Upper lobe of left lung (tissue), 6 donors: Measurements from ENCODE around the gene AMPD3. TPM values are rescaled to one million over a fixed set of nuclear protein-coding genes. Genes with fewer than 3 reads are reported as not detected.

Experiments used
- ATAC-seq, 2 donors: fragments of 200-7000 bp; cut with Tn5 transposase; one replicate each; pipeline ENCODE4 v1.9.1; 2022; ENCODE audit warnings: mild to moderate bottlenecking in 2 of 2, moderate library complexity in 2 of 2; ENCODE audit not compliant: low FRiP score in 2 of 2
- DNase-seq, 2 donors: peaks; one replicate each; pipeline ENCODE4 v3.0.0-alpha.2; 2019 to 2020
- H3K27ac ChIP-seq, 4 donors: fragments of 200-600 bp; sonication (generic); one replicate each; pipeline ENCODE4 v1.5.1; 2016 to 2019
- H3K27me3 ChIP-seq, 4 donors: fragments of 200-600 bp; sonication (generic); one replicate each; pipeline ENCODE4 v1.5.1; 2017 to 2019
- H3K36me3 ChIP-seq, 4 donors: fragments of 200-600 bp; sonication (generic); one replicate each; pipeline ENCODE4 v1.5.1; 2016 to 2019
- H3K4me1 ChIP-seq, 4 donors: fragments of 200-600 bp; sonication (generic); one replicate each; pipeline ENCODE4 v1.5.1; 2018 to 2019
- H3K4me3 ChIP-seq, 4 donors: fragments of 200-600 bp; sonication (generic); one replicate each; pipeline ENCODE4 v1.5.1; 2017 to 2019; ENCODE audit warnings: mild to moderate bottlenecking in 2 of 4, moderate library complexity in 1 of 4
- H3K9me3 ChIP-seq, 4 donors: fragments of 200-600 bp; sonication (generic); one replicate each; pipeline ENCODE4 v1.5.1; 2018 to 2019
- CTCF ChIP-seq, 6 experiments: fragments of 450-650 bp in 4 of 6; fragments of 200-600 bp in 2 of 6; sonication (generic) in 2 of 6; IDR thresholded peaks; one replicate each; pipeline ENCODE4 v1.5.1; 2016 to 2019; ENCODE audit warnings: antibody characterized with exemption in 6 of 6
- EP300 ChIP-seq, 4 donors: sonication (generic); formaldehyde crosslinking; IDR thresholded peaks; one replicate each; pipeline ENCODE4 v1.5.1; 2017; ENCODE audit warnings: antibody characterized with exemption in 4 of 4, control low read depth in 2 of 4
- POLR2A ChIP-seq, 4 donors: fragments of 450-650 bp; IDR thresholded peaks; one replicate each; pipeline ENCODE4 v1.5.1; 2016 to 2017; ENCODE audit warnings: antibody characterized with exemption in 4 of 4, mild to moderate bottlenecking in 2 of 4
- POLR2AphosphoS5 ChIP-seq, 2 donors: sonication (generic); formaldehyde crosslinking; IDR thresholded peaks; one replicate each; pipeline ENCODE4 v1.5.1; 2017; ENCODE audit warnings: antibody characterized with exemption in 2 of 2
- WGBS, 2 donors: methylation state at CpG; one replicate each; pipeline ENCODE4 v1.1.5; 2017 to 2018; 5-methylcytosine and 5-hydroxymethylcytosine counted together
- total RNA-seq, 6 donors: library from RNA; depleted of rRNA in 4 of 6; stranded (reverse); fragments of >200 nt in 4 of 6; gene quantifications; one replicate each; pipeline versions ENCODE4 v1.1.0 to v1.2.1, GENCODE V29; 2016 to 2021
- donor health status: DM: no; HTN: no; CAD: no; lungs with moderate emphysema.
- donor health status: DM: no; HTN: yes; CAD: no; lungs with severe emphysema.

The AMPD3 gene
- total RNA-seq, 6 donors from 2014 or later: 5.4 to 49.2 (median 9.3) TPM

GRCh38 chr11:10443721-10444235, 11.3 kb upstream of the AMPD3 start:
- Histone ChIP-seq H3K27ac (no peak overlapping the region), H3K36me3 (no peaks in the 10 kb centered on the region), H3K27me3 (no peaks in the 10 kb centered on the region), H3K4me3 (no peak overlapping the region), H3K4me1 (no peaks in the 10 kb centered on the region), H3K9me3 (no peaks in the 10 kb centered on the region)
- WGBS, 2 donors: 88 to 93% methylated on average over 4 of the region's 4 CpGs
- ATAC-seq: no peak
- DNase-seq: no peak
- TF ChIP-seq EP300 (IDR thresholded peaks at IDR 0.05) (no peak), POLR2AphosphoS5 (IDR thresholded peaks at IDR 0.05) (no peak), POLR2A (IDR thresholded peaks at IDR 0.05) (no peak), CTCF (IDR thresholded peaks at IDR 0.05) (no peak)

DNA sequence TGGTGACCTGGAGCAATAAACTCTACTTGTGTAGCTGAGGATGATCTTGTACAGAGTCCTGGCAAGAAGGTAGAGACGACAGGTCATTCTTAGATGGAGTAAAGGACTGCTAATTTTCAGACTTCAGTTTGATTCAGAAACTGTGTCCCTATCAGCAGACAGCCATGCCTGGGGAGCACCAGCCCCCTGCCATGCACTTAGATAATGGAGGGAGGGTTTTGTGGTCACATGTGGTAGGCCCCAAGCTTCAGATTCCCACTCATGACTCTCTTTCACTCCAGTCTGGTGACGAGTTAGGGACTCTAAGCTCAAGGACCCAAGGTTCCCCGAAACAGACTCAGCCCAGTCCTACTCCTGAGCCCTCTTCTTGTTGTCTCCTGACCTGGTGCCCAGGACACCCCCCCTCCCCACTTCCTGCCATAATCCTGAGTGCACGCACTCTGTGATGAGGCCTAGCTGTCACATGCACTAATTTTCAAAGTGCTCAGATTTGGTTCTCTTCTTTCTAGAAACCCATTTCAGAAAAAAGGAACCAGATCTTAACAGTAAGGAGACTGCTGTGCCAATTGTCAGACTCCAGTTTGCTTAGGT, 10.2 kb upstream of the AMPD3 start:
- TF ChIP-seq EP300 (IDR thresholded peaks at IDR 0.05) (no peak), CTCF (IDR thresholded peaks at IDR 0.05) (no peak), POLR2AphosphoS5 (IDR thresholded peaks at IDR 0.05) (no peak), POLR2A (IDR thresholded peaks at IDR 0.05) (peak in 1 of 4 donors; percentile 47)
- 78 to 83% methylated on average over 4 of the region's 4 CpGs for WGBS, 2 donors
- Histone ChIP-seq H3K36me3 (no peaks in the 10 kb centered on the region), H3K9me3 (no peaks in the 10 kb centered on the region), H3K27ac (peak overlapping the region in 1 of 4 donors; percentile 33), H3K4me3 (no peak overlapping the region), H3K4me1 (peaks cover 0 to 3% (median 2%) of the 10 kb centered on the region in 4 donors), H3K27me3 (no peaks in the 10 kb centered on the region)
- DNase-seq (no peak), ATAC-seq (peak; percentile 12 to 16)

DNA sequence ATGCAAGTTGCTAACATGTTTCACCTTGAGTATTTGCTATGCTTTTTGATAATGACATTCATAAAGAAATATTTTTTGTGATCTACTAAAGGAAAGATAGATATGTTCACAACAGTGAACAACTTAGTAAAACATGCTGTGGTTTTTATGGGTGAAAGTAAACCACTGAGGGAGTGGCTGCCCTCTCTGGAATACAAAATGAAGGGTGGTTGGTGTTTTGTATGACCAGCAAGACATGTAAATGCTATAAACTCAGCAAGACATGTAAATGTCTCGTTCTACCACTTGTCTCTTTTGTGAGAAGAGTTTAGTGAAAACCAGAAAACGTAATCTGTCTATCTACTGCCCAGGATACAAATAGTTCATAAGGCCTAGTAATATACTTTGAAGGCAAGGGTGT, 7.6 kb upstream of the AMPD3 start:
- Histone ChIP-seq H3K4me3 (no peak overlapping the region), H3K36me3 (no peaks in the 10 kb centered on the region), H3K27me3 (peaks cover 0 to 6% (median 0%) of the 10 kb centered on the region in 4 donors), H3K4me1 (peaks cover 8 to 23% (median 17%) of the 10 kb centered on the region in 4 donors), H3K27ac (no peak overlapping the region), H3K9me3 (no peaks in the 10 kb centered on the region)
- 95 to 100% methylated on average over 2 of the region's 2 CpGs for WGBS, 2 donors
- ATAC-seq (no peak), DNase-seq (no peak)
- TF ChIP-seq CTCF (IDR thresholded peaks at IDR 0.05) (no peak), POLR2AphosphoS5 (IDR thresholded peaks at IDR 0.05) (no peak), EP300 (IDR thresholded peaks at IDR 0.05) (no peak), POLR2A (IDR thresholded peaks at IDR 0.05) (no peak)

DNA sequence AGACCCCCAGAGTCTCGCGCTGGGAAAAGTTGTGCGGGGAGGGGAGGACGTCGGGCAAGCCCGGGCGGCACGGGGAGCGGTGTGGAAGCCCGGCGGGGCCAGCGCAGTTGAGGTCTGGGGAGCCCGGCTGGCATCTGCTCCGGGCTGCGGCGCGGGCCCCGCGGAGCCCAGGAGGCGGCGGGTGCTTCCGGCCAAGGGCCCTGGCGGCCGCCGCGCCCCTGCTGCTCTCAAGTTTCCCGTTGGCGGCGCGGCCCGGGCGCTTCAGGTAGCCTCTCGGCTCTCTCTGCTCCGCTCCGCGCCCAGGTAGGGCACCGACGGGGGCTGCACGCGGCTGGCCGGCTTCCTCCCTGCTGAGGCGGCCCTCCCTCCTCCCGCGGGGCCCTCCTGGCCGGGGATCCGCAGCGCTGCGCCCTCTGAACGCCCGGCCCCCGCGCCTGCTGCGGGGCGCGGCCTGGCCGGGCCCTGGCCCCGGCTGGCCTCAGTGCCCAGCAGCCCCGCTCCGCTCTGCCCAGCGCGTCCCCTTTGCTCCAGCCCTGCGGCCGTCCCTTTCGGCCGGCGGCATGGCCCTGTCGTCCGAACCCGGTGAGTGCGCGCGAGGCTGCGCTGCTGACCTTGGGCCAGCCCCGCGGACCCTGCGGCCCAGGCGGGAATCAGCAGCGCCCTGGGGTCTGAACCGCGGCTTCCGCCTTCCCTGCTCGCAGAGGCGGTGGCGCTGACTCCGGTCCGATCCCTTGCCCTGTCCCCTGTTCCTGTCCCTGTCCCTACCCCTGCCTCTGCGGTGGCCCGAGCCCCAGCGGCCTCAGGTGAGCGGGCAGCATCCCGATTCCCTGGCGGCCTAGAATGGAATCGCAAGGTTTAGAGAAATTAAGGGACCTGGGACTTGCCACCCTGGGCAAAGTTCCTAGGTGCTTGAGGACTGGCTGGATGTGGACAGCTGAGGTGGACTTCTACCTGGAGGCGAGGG, 4.3 kb upstream of the AMPD3 start:
- DNase-seq: peak; percentile 79 to 93
- WGBS, 2 donors: 12 to 27% methylated on average over 10 to 34 of the region's 94 CpGs
- ATAC-seq: peak; percentile 80 to 84

More for the DNA sequence above, 4.3 kb upstream of the AMPD3 start:
- Histone ChIP-seq H3K36me3 (no peaks in the 10 kb centered on the region), H3K27ac (peak overlapping the region; percentile 84 to 93 (median 87)), H3K4me3 (peak overlapping the region; percentile 26 to 72 (median 64)), H3K9me3 (no peaks in the 10 kb centered on the region), H3K27me3 (peaks cover 0 to 6% (median 0%) of the 10 kb centered on the region in 4 donors), H3K4me1 (peaks cover 8 to 32% (median 23%) of the 10 kb centered on the region in 4 donors)
- TF ChIP-seq CTCF (IDR thresholded peaks at IDR 0.05) (peak; percentile 43 to 84 (median 68)), EP300 (IDR thresholded peaks at IDR 0.05) (no peak), POLR2AphosphoS5 (IDR thresholded peaks at IDR 0.05) (no peak), POLR2A (IDR thresholded peaks at IDR 0.05) (peak in 2 of 4 donors; percentile 40 to 43)
